ENCODE data around the gene GPC2.
"Not testable (repeated sequence)": the region's sequence is repeated elsewhere in the genome, so short reads cannot be mapped to it uniquely, and the experiment has no call there.

GPC2 gene

DNA sequence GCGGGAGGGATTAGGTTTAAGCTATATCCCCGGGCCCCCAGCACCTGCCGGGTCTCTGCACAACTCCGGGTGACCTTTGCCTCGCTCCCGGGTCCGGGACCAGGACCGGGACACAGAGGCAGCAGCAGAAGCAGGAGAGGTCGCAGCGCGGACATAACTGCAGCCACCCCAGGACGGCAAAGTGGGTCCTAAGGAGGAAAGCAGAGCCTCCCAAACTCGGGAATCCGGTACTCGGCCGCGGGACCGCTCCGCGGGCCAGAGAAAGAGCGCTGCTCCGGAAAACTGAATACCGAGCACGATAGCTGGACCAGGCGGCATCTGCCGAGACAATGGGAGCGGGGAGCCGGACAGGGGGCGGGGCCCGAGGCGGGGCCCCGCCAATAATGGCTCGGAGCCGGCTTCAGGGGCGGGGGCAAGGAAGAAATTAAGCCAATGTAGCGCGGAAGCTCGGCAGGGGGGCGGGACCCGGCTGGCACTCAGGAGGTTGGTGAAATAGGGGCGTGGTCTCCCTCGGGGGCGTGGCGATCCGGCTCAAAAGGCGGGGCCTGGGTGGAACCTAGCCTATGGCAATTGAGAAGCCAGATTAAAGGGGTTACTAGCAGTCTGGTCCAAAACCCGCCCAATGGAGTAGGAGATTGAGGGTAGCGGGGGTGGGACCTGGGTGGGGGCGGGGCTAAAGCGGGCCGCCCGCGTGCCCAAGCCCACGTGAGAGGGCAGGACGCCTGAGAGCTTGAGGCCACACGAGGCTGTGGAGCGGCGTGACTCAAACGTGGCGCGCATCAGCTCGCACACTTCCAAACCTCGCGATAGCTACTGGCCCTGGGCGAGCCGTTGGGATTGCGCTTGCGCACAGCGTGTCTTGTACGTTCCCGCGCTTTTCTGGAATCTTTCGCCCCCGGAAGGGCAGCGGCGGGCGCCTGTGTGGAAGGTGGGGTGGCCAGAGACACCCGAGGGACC is at the start of gene GPC2, which contains the start of gene STAG3:
Gene GPC2, minus strand, starts transcription at position 337 of the 957 bp plus-strand sequence. Its CDS starts 182 bp downstream, at position 155.
Gene STAG3, plus strand, starts transcription at position 874 of the 957 bp plus-strand sequence. CDS start 2,639 bp downstream, outside the sequence.
- peak; percentile 97 for DNase-seq

- not testable (repeated sequence) for DNase-seq
Measured at GRCh38 chr7:100224891-100225290, 47.7 kb upstream of the GPC2 start.

DNA sequence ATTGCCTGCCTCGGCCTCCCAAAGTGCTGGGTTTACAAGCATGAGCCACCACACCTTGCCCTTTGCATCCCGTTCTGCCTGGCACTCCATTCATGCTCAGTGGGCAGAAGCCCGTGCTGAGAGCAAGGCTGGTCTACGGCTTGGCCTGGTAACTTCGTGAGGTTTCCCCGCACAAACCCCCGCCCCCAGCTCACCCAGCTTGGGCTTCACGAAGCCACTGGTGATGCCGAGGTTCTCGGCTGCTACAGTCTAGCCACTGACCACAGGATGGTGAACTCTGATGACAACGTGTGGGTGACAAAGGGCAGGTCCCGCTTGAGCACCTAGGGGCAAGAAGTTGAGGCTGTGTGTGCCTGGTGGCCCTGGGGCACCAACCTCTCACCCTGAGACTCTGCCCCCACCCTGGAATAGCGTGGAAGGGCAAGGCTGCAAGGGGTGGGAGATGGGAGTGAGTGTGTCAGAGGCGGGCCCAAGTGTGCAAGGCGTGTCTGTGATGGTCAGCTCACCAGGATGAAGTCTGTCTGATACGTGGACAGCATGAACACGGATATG is 46.3 kb upstream of the GPC2 start:
- not testable (repeated sequence) for DNase-seq

DNA sequence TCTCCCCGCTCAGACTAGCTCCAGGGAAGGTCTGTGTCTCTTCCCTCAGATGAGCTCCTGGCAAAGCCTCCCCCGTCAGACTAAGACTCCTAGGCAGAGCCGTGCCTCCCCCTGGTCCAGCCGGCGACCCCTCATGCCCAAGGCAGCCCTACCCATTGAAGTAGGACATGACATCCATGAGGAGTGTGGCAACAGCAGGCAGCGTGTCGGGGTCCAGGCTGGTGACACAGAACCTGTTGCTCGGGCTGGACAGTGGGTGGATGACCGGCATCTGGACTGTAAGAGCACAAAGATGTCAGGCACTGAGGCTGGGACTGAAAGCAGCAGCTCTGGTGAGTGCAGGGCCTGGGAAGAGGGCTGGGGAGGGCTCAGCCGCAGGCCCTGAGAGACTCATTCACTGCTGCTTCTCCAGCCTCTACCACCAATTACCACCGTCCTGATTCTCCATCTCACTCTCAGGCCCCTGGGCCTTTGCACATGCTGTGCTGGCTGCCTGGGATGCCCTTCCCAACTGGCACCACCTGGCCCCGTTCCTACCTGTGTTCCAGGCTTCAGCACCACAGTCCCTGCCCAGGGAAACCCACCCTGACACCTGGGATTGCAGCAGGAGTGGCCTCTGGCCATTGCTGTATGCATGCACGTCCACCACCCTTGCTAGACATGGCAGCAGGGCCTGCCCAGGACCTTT is 45.4 kb upstream of the GPC2 start:
- no peak for DNase-seq

- DNase-seq, result no peak
Measured at GRCh38 chr7:100221767-100222444, 44.7 kb upstream of the GPC2 start.

DNA sequence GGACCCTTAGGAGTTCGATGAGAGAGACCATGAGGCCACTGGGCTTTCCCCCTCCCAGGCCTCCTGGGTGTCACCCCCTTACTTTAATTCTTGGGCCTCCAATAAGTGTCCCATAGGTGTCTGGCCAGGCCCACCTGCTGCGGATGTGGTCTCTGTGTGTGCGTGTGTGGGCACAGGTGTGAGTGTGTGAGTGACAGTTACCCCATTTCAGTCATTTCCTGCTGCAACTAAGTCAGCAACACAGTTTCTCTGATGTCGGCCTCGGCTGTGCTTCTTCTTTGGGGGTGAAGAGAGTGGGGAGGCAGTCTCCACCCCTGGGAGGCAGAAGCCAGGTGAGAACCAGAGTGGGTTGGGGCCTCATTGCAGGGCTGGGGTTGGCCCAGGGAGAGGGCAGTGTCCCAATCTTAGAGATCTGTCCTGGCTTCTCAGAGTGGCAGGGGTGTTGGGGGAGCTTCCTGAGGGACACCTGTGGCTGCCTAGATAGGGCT is 44.1 kb upstream of the GPC2 start:
- DNase-seq, result peak; percentile 88

GRCh38 chr7:100220586-100221230 is 43.5 kb upstream of the GPC2 start:
- peak; percentile 27 for DNase-seq

DNA sequence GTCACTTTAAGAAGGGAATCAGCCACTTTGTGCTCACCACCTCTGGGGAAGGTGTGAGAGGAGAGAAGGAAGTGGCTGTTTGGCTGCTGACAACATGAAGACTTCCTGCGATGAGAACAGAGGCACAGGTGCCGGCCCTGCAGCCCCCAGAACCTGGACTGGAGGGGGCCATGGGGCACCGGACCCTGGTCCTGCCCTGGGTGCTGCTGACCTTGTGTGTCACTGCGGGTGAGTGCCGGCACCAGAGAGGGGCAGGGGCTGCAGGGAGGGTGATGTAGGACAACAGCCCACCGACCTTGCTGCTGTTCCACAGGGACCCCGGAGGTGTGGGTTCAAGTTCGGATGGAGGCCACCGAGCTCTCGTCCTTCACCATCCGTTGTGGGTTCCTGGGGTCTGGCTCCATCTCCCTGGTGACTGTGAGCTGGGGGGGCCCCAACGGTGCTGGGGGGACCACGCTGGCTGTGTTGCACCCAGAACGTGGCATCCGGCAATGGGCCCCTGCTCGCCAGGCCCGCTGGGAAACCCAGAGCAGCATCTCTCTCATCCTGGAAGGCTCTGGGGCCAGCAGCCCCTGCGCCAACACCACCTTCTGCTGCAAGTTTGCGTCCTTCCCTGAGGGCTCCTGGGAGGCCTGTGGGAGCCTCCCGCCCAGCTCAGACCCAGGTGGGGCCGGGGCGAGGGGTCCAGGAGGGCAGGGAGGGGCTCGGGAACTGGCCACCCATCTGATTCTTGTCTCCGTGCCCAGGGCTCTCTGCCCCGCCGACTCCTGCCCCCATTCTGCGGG is 42.8 kb upstream of the GPC2 start, which contains the start of gene PVRIG:
Gene PVRIG, plus strand, starts transcription at position 149 of the 785 bp plus-strand sequence. Its CDS starts 22 bp downstream, at position 171.
- peak; percentile 64 for DNase-seq

- DNase-seq, result peak; percentile 41
Measured at GRCh38 chr7:100219271-100219737, 42.1 kb upstream of the GPC2 start.

DNA sequence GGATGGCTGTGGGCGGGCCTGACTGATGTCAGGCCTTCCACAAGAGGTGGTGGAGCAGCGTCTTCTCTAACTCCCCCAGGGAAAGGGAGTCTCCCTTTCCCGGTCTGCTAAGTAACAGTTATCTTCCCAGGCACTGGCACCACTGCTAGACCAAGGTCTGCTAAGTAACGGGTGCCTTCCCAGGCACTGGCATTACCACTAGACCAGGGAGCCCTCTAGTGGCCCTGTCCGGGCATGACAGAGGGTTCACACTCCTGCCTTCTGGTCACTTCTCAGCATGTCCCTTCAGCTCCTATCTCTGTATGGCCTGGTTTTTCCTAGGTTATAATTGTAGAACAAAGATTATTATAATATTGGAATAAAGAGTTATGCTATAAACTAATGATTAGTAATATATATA is 40.8 kb upstream of the GPC2 start:
- peak; percentile 91 for DNase-seq

GRCh38 chr7:100215895-100216294 is 38.7 kb upstream of the GPC2 start:
- no peak for DNase-seq

GRCh38 chr7:100214356-100214755 is 37.2 kb upstream of the GPC2 start:
- DNase-seq, result not testable (repeated sequence)

GRCh38 chr7:100213672-100214071 is 36.5 kb upstream of the GPC2 start:
- no peak for DNase-seq

- no peak for DNase-seq
Measured at GRCh38 chr7:100212631-100213286, 35.6 kb upstream of the GPC2 start.

- DNase-seq, result peak; percentile 62
Measured at GRCh38 chr7:100211342-100211780, 34.2 kb upstream of the GPC2 start.

DNA sequence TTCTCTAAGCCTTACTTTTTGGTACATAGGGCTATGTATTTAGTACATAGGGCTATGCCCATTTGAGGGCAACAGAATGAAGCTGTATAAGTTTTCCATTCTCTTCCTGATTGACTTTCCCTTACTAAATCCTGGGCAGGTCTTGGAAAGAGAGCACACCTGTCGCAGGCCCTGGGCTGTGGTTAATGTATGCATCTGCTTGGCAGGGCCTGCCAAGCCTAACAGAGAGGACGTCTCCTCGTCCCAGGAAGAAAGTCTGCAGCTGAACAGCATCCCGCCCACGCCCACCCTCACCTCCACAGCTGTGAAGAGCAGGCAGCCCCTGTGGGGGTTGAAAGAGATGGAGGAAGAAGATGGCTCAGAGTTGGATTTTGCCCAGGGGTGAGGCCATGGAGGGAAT is 33.6 kb upstream of the GPC2 start:
- no peak for DNase-seq

DNA sequence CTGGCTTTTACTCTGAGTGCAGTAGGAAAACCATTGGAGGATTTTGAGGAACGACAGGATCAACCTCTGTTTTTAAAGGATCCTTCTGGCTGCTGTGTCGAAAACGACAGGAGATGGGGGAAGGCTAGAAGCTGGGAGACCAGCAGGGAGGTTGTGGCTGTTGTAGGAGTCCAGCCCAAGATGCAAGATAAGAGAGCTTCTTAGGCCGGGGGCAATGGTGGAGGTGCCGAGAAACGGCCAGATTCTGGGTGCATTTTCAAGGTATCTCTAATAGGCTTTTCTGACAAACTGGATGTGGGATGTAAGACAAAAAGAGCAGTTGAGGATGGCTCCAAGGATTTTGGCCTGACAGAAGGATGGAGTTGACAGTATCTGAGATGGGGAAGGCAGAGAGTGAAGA is 32.3 kb upstream of the GPC2 start:
- DNase-seq, result no peak

DNA sequence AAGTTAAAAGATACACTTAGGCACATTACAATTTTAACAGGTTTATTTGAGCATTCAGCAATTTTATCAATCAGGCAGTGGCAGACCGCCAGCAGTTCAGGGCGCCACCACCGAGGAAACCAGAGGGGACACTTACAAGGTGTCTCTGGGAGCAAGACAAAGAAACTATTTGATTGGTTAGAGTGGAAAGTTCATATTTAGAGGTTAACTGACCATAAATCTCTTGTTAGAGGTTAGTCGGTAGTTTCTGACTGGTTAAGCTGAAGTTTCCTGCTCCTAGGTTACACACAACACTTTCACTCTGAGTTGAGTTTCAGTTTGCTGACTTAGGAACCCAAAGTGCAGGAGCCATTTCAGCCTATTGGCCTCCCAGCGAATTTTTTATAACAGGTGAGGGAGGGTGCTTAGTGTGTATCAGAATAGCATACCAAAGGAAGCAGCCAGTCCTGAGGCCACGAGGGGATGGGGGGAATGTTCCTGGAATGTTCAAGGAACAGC is 31.8 kb upstream of the GPC2 start:
- peak; percentile 89 for DNase-seq

DNA sequence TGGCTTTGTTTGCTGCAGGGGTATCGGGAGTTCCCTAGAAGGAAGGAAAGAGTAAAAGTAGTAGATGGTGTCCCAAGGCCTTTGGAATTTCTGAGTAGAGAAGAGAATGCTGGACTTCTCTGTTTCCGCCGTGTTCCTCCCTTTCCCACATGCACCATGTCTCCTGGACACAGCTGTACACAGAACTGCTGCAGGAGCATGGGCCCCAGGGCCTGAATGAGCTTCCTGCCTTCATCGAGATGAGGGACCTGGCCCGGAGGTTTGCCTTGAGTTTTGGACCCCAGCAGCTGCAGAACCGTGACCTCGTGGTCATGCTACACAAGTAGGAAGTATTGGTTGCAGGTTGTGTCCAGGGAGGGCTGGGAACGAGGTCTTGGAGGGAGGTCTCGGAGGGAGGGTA is 27.3 kb upstream of the GPC2 start:
- DNase-seq, result no peak

DNA sequence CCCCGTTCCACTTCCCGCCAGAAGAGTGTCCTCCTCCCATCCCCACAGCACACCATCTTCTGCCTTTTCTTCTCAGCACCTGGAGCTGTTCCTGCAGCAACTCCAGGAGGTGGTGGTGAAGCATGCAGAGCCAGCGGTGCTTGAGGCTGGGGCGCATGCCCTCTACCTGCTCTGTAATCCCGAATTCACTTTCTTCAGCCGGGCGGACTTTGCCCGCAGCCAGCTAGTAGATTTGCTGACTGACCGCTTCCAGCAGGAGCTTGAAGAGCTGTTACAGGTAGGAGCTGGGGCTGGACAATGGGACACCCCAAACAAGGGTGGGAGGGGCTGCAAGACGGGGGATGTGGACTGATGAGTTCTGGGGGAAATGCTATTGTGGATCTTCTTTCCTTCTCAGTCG is 23.5 kb upstream of the GPC2 start:
- no peak for DNase-seq

Data from activated CD4-positive, alpha-beta T cell treated with anti-CD3 and anti-CD28 coated beads, Interleukin-2, Interleukin-6, amounts not matched to agents 100 ng/mL and 50 ng/mL, durations not matched to agents 16 hours and 8 hours (primary cell).